Neural cell (in vitro differentiated cells): ENCODE measurements around the gene PRSS50.

ENCODE experiments used
- EZH2 ChIP-seq: fragments of 200-600, 300-800 bp; shearing (Covaris generic), sonication (generic); IDR thresholded peaks from 2 replicates; pipeline ENCODE4 v1.6.1; 2014; ENCODE audit warnings: antibody characterized with exemption, low read length, borderline replicate concordance, mild to moderate bottlenecking; ENCODE audit not compliant: insufficient read depth, poor library complexity, severe bottlenecking
- RAD21 ChIP-seq: fragments of 450-650 bp; conservative IDR thresholded peaks from 2 replicates; pipeline ENCODE4 v1.6.1; 2014; ENCODE audit warnings: antibody characterized with exemption, mild to moderate bottlenecking, moderate library complexity
- TF ChIP-seq, protein P1 (sequence below): fragments of 450-650 bp; IDR thresholded peaks from 2 replicates; pipeline ENCODE4 v1.5.1; 2014; ENCODE audit warnings: antibody characterized with exemption, mild to moderate bottlenecking, moderate library complexity; ENCODE audit not compliant: poor library complexity, severe bottlenecking

GRCh38 chr3:46675426-46675825 is 42.2 kb downstream of the PRSS50 start:
- TF ChIP-seq, protein P1, sequence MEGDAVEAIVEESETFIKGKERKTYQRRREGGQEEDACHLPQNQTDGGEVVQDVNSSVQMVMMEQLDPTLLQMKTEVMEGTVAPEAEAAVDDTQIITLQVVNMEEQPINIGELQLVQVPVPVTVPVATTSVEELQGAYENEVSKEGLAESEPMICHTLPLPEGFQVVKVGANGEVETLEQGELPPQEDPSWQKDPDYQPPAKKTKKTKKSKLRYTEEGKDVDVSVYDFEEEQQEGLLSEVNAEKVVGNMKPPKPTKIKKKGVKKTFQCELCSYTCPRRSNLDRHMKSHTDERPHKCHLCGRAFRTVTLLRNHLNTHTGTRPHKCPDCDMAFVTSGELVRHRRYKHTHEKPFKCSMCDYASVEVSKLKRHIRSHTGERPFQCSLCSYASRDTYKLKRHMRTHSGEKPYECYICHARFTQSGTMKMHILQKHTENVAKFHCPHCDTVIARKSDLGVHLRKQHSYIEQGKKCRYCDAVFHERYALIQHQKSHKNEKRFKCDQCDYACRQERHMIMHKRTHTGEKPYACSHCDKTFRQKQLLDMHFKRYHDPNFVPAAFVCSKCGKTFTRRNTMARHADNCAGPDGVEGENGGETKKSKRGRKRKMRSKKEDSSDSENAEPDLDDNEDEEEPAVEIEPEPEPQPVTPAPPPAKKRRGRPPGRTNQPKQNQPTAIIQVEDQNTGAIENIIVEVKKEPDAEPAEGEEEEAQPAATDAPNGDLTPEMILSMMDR, result no peak
- TF ChIP-seq RAD21, result no peak
- no peak for TF ChIP-seq EZH2
